GM21786 (cell line): ENCODE results near the gene SRRM2.

ENCODE experiments used
- ATAC-seq: cut with Tn5 transposase; IDR thresholded peaks from one replicate; pipeline ENCODE4 v1.9.1; 2021; ENCODE audit not compliant: unreplicated experiment

The SRRM2 gene

GRCh38 chr16:2791174-2791573 lies 38.7 kb downstream of the SRRM2 start:
- ATAC-seq, result no peak

- ATAC-seq, result no peak
Observed at GRCh38 chr16:2792940-2793339, 40.5 kb downstream of the SRRM2 start.

GRCh38 chr16:2795395-2796143 lies 43.1 kb downstream of the SRRM2 start:
- no peak for ATAC-seq

DNA sequence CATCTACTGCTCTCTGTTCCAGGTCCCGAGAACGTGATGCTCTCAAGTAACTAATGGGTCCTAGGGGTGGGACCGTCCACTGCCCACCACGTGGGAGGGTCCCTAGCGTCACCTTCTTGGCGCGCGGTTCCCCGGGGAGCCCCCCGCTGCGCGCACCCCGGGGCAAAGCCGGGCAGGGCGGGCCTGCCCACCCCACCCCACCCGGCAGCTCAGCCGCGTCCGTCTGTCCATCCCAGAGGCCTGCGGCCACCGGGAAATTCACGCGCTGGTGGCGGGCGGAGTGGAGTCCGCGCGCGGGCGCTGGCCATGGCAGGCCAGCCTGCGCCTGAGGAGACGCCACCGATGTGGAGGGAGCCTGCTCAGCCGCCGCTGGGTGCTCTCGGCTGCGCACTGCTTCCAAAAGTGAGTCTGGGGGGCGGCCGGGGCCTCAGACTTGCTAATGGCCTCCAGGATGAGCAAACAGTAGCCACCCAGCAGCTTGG lies 46.3 kb downstream of the SRRM2 start:
- no peak for ATAC-seq

- no peak for ATAC-seq
Observed at GRCh38 chr16:2799205-2799858, 46.9 kb downstream of the SRRM2 start.

DNA sequence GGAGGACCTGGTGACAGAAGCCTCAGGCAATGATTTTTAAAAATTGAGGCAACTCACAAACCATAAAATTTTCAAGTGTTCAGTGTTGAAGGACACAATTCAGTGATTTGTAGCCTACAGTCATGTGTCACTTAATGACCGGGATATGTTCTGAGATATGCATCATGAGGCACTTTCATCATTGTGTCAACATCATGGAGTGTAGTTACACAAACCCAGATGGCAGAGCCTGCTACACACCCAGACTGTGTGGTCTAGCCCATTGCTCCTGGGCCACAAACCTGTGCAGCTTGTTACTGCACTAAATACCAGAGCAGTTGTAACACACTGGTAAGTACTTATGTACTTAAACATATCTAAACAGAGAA lies 47.4 kb downstream of the SRRM2 start:
- ATAC-seq, result no peak

DNA sequence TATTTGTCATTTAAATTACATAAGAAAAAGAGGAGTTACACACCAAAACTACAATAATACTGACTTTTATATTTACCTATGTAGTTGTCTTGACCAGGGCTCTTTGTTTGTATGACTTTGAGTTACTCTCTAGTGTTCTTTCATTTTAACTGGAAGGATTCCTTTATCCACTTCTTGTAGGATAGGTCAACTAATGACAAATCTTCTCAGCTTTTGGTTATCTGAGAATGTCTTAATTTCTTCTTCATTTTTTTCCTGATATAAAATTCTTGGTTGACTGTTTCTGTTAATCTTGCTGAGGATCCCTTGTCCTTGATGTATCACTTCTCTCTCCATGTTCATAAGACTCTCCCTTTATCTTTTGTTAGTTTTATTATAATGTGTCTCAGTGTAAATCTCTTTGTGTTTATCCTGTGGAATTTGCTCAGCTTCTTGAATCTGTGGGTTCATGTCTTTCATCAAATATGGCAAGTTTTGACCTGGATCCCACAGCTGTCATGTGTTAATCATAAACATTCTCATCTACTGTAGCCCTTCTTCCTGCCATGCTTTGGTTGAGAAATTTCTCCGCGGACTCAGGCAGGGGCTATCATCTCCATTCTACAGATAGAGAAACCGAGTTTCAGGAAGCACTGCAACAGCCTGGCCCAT lies 51.2 kb downstream of the SRRM2 start:
- ATAC-seq, result no peak

- ATAC-seq, result no peak
Observed at GRCh38 chr16:2804728-2805127, 52.3 kb downstream of the SRRM2 start.

DNA sequence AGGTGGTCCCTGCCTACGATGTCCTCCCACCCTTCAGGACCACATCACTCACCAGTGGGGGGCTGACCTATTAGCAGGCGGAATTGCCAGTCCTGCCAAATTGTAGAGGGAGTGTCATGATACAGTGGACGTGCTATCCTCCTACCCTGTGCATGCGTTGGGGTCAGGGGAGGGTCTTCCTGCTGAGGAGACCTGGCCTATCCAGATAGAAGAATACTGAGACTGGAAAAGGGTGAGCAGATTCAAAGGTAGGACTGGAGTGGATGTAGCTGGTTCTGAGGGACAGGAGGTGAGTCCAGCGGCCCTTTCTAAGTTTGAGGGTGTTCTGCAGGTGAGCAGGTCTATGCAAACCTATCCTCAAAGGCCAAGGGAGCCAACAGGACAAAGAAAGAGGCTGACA lies 53.8 kb downstream of the SRRM2 start:
- ATAC-seq, result no peak

DNA sequence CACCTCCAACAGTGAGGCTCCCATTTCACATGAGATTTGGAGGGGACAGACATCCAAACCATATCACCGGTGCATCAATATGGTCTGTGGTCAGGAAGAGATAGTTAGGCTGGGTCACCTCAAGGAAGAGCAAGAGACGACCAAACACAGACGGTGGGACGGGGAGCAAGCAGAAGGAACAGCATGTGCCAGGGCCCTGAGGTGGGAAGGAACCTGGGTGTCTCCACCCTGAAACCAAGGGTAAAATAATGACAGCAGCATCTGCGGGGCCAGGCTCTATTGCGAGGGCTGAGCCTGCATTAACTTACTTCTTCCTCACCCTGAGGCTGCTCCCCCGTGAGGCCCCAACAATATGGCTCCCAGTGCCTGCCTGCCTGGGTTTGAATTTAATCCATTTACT lies 55.7 kb downstream of the SRRM2 start:
- no peak for ATAC-seq

- ATAC-seq, result no peak
Observed at GRCh38 chr16:2809149-2809760, 56.8 kb downstream of the SRRM2 start.

GRCh38 chr16:2810651-2811050 lies 58.2 kb downstream of the SRRM2 start:
- no peak for ATAC-seq

- ATAC-seq, result no peak
Observed at GRCh38 chr16:2811703-2812471, 59.4 kb downstream of the SRRM2 start.

DNA sequence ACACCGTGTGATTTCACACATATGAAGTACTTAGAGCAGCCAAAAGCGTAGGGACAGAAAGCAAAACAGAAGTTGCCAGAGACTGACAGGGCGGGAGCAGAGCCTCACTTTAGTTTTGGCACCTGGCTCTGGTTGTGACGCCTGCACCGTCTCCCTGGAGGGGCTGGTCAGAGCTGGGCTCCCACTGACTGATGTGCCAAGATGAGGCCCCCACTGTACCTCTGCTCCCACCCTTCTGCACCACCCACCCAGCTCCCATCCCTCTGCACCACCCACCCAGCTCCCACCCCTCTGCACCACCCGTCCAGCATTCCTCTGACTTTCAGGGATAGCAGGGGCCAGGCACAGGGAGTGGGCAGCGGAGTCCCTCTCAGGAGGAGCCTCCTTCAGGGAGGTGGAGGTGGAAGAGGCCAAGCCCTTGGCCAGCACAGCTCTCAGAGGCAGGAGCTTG lies 61.4 kb downstream of the SRRM2 start:
- ATAC-seq, result no peak

GRCh38 chr16:2814551-2815298 lies 62.3 kb downstream of the SRRM2 start:
- ATAC-seq, result no peak

- no peak for ATAC-seq
Observed at GRCh38 chr16:2815299-2815771, 62.9 kb downstream of the SRRM2 start.

GRCh38 chr16:2816751-2817339 lies 64.4 kb downstream of the SRRM2 start, which contains the start of gene PRSS21:
PRSS21 (plus strand) TSS chr16:2817237; CDS start chr16:2817269, 32 bp downstream.
- no peak for ATAC-seq

- ATAC-seq, result no peak
Observed at GRCh38 chr16:2817340-2818271, 65.2 kb downstream of the SRRM2 start.
